Measurements from ENCODE around the gene ANKRD49.

Gene ANKRD49, protein sequence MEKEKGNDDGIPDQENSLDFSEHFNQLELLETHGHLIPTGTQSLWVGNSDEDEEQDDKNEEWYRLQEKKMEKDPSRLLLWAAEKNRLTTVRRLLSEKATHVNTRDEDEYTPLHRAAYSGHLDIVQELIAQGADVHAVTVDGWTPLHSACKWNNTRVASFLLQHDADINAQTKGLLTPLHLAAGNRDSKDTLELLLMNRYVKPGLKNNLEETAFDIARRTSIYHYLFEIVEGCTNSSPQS

DNA sequence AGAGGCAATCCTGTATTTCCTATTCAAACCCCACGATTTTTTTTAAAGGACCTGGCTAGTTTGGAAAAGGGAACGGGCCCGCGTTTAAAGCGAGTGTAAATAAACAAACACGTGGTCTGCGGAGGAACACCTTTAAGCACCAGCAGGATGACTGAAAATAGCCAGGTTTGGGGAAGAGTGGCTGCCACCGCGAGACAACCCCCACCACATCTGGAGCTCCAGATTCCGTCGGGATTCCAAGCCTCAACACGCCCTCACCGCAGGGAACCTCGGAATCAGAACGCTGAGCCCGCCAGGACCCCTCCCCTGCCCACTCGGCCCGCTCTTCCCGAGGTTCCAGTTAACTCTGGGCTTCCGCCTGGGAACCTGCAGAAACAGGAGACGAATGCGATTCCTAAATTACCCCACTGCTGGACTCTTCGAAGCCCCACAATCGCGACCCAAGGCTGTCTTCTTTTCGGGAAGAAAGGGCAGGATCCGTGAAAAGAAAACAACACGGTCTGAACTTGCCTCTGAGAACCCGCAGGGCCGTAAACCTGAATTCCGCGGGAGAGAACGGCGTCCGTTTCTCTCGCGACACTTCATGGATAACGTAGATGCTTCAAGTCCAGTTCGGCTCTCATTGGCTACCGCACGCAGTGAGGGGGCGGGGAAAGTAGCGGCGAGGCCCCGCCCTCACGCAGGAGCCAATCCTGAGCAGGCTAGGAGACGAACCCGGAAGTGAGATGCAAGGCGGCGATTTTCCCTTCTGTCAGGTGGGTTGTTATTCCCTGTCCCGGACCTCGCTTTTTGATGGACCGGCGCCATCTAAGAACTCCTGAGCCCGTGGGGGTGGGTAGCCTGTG lies at the start of gene ANKRD49, which contains the start of gene MRE11:
TSS of gene ANKRD49 (plus strand) at position 704 of the 845 bp plus-strand sequence. CDS start 2,710 bp downstream, outside the sequence.
TSS of gene MRE11 (minus strand) at position 564 of the 845 bp plus-strand sequence. CDS start 1,043 bp downstream, outside the sequence.
- peak within 1 kb of the TSS; percentile 96 for H3K4me3 ChIP-seq (ENCODE audit: low read depth, low read length)

DNA sequence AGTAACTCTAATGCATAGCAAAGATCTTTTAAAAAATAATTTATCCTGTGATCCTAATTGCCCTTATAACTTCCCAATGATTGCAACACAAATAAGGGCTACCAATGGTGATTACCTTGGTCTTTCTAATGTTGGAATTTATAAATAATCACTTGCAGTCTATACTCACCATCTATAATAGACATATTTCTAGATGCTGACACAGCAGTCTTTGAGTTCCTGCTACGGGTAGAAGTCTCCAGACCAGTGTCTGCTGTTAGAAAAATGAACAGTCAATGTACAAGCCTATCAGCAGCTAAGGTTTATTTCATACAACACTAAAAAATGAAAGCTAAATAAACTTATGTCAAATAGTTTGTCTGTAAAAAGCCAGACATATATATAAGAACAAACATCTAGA lies 48.1 kb upstream of the ANKRD49 start:
- no peak overlapping the region for H3K4me3 ChIP-seq (ENCODE audit: low read depth, low read length)

DNA sequence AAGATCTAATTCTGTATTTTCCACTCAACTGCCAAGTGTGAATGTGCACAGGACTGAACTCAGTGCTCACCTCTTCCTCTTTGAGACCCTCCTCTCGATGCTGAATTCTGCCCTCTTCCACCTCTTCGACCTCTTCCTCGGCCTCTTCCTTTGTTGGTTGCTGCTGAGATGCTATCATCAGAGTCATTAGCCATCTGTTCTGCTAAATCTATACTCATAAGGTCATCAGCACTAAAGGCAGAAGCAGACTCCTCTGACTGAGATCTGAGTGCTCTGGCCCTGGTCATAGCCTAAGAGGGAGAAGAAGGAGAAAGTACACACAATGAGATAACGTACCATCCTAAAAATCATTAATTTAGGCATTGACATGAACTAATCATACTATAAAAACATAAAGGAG lies 46.6 kb upstream of the ANKRD49 start:
- no peak overlapping the region for H3K4me3 ChIP-seq (ENCODE audit: low read depth, low read length)

DNA sequence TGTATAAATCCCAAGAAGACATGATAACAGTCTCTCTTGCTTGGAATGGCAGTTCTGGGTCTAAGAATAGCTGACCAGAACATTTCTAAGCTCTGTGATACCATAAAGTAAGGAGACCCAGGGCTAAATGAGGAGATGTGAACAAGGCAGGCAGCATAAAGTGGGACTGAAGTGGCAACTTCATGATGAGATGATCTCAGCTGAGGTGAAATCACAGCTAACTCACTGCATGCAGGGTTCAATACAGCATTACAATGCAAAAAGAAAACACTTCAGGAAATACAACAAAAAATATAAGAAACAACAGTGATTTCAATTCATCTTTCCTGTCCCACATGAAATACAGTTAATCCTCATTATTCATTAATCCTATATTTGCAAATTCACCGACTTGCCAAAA lies 44.8 kb upstream of the ANKRD49 start:
- no peak overlapping the region for H3K4me3 ChIP-seq (ENCODE audit: low read depth, low read length)

DNA sequence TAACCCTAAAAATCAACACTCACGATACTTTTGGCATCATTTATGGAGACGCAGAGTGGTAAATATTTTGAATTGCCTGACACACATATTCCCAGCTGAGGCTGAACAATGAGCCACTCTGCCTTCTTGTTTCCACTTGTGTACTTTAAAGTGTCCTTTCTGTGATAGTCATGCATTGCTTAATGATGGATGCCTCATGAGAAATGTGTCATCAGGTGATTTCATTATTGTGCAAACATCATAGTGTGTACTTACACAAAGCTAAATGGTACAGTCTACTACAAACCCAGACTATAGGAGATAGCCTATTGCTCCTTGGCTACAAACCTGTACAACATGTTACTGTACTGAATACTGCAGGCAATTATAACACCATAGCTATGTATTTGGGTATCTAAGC lies 44.3 kb upstream of the ANKRD49 start:
- no peak overlapping the region for H3K4me3 ChIP-seq (ENCODE audit: low read depth, low read length)

GRCh38 chr11:94450048-94450447 lies 43.7 kb upstream of the ANKRD49 start:
- no peak overlapping the region for H3K4me3 ChIP-seq (ENCODE audit: low read depth, low read length)

DNA sequence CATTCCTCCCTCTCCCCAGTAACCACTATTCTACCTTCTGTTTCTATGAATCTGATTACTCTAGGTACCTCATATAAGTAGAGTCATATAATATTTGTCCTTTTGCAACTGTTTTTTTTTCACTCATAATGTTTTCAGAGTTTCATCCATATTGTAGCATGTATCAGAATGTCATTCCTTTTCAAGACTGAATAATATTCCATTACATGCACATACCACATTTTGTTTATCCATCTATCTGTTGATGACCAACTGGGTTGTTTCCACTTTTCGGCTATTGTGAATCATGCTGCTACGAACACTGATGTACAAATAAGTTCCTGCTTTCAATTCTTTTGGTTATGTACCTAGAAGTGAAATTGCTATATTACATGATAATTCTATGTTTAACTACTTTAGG lies 40.8 kb upstream of the ANKRD49 start:
- no peak overlapping the region for H3K4me3 ChIP-seq (ENCODE audit: low read depth, low read length)

- no peak overlapping the region for H3K4me3 ChIP-seq (ENCODE audit: low read depth, low read length)
These were observed 39.5 kb upstream of the ANKRD49 start for GRCh38 chr11:94454301-94454700.

GRCh38 chr11:94455861-94456260 lies 37.9 kb upstream of the ANKRD49 start:
- no peak overlapping the region for H3K4me3 ChIP-seq (ENCODE audit: low read depth, low read length)

DNA sequence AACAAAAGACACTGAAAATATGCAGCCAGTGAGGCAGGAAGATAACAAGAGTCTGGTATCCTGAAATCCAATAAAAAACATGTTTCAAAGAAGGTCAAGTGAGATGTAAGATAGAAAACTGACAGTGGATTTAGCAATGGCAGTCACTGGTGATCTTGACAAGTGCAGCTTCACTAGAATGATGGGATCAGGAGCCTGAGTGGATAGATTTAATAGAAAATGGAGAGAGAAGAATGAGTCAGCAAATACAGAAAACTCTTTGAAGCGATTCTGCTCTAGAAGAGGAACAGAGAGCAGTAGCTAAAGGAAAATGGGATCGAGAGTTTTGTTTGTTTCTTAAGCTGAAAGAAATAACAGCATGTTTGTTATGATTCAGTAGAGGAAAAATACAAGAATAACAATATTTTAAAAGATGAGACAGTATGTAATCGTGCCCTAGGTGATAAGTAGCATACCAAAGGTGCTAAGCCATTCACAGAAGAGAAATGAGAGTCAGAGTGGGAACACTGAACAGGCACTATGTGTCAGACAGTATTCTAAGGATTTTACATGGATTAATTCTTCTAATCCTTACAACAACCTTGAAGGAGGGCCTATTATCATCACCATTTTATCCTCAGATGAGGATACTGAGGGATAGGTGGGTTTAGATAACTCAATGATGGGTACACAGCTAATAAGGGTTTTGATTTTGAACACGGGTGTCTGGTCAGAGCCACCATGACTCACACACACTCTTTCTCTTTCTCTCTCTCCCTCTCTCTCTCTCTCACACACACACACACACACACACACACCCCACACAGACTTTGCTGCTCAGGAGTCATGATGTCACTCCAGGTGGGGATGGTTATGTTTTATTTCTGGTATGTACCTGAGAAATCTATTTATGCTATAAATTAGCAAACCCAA lies 36.4 kb upstream of the ANKRD49 start:
- no peak overlapping the region for H3K4me3 ChIP-seq (ENCODE audit: low read depth, low read length)

- H3K4me3 ChIP-seq (ENCODE audit: low read depth, low read length): no peak overlapping the region
These were observed 34.2 kb upstream of the ANKRD49 start for GRCh38 chr11:94459576-94459975.

GRCh38 chr11:94469416-94469815 lies 24.4 kb upstream of the ANKRD49 start:
- H3K4me3 ChIP-seq (ENCODE audit: low read depth, low read length): no peak overlapping the region

GRCh38 chr11:94472916-94473799 lies 20.6 kb upstream of the ANKRD49 start:
- H3K4me3 ChIP-seq (ENCODE audit: low read depth, low read length): no peak overlapping the region

DNA sequence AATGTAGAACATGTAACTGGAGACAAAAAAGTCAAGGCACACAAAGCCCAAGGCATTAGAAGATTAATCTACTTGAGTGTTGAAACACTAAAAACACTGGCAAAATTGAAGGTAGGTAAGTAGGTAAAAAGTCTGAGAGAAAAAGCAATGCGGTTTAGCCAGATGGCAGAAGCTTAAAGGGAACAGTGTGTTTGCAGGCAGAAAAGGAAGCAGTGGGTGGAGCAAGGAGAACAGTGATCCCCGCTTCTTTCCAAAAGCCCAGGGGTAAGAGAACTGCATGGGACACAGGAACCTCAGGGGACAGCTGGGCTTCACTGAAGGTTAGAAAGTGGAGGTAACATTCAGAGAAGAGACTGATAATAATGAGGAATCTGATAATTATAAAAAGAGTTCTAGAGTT lies 16.2 kb upstream of the ANKRD49 start:
- H3K4me3 ChIP-seq (ENCODE audit: low read depth, low read length): no peak overlapping the region

- no peak overlapping the region for H3K4me3 ChIP-seq (ENCODE audit: low read depth, low read length)
These were observed 12.4 kb upstream of the ANKRD49 start for GRCh38 chr11:94481342-94481741.

DNA sequence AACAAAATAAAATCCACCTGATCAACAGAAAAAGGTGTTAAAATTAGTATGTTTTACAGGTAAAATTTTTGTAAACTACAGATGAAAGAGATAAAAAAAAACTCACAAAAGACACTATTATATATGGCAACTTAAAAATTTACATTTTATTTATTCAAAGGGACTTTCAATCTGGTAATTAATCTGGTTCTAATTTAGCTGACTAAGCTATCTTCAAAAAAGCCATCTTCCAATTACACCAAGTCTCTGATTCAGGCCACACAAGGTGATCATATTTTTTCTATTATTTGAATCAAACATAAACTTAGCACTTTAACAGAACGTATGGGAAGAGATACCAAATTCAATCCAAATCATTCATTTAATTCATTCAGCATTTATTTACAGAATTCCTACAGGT lies 7.7 kb upstream of the ANKRD49 start:
- H3K4me3 ChIP-seq (ENCODE audit: low read depth, low read length): no peak overlapping the region

GRCh38 chr11:94494126-94494680 lies 419 bp downstream of the ANKRD49 start:
- peak overlapping the region; percentile 96 for H3K4me3 ChIP-seq (ENCODE audit: low read depth, low read length)

DNA sequence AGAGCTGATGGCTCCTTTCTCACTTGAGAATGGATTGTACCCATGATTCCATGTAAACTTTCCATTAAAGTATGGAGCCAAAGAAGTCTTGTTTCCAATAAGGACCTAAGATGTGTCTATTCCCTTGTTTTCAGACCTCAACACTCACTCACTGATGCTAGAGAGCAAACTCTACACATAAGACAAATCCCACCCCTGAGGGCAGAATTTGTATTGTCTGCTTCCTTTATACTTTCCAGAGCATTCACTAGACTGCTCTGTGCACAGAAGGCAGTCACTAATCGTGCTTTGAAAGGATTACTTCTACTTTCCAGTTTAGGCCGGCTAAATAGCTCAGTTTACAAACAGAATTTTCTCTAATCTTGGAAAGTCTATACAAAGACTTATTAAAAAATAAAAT lies 6.4 kb downstream of the ANKRD49 start:
- H3K4me3 ChIP-seq (ENCODE audit: low read depth, low read length): no peak overlapping the region

DNA sequence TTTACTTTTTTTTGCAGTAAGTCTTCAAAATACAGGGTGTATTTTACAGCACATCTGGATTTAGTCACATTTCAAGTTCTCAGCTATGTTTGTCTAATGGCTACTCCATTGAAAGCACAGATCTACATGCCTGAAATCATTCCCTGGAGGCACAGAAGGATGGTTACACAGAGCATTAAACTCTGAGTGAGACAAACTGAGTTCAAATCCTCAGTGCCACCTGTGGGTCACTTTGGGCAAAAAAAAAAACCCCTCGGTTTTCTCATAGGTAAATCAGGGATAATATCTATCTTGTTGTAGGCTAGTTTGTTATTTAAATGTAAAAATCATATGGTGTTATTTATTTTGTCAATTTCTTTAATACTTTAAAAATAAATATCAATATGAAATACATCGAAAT lies 7.7 kb downstream of the ANKRD49 start:
- H3K4me3 ChIP-seq (ENCODE audit: low read depth, low read length): no peak overlapping the region

Measured in iPS-11a (cell line).